IMR-90 (cell line): Measurements from ENCODE around the gene NDUFV3. TPM values are rescaled to one million over a fixed set of nuclear protein-coding genes. Genes with fewer than 3 reads are reported as not detected.

ENCODE experiments used
- ATAC-seq: fragments of 200-7000 bp; cut with Tn5 transposase; 2 replicates; pipeline ENCODE4 v1.9.1; 2020; ENCODE audit warnings: low read depth, mild to moderate bottlenecking, moderate library complexity
- BruUV-seq: library from RNA; stranded (reverse); fragments of 400-500 nt; replicated peaks from 2 replicates; lab custom pipeline; 2021; lab: Mats Ljungman, UMichigan
- CTCF ChIA-PET: fragments of 300-600 bp; formaldehyde crosslinking; extraction: SDS; loops from one replicate; lab custom pipeline; 2021; ENCODE audit warnings: antibody characterized with exemption; lab: Yijun Ruan, JAX
- POLR2A ChIA-PET: fragments of 300-600 bp; sonication (Branson Sonifier 250); formaldehyde crosslinking; loops from one replicate; lab custom pipeline; 2022; ENCODE audit warnings: antibody characterized with exemption; ENCODE audit not compliant: unreplicated experiment; lab: Charles Lee
- DNase-seq: peaks from one replicate; pipeline ENCODE4 v3.0.0; 2013
- H2AFZ ChIP-seq: replicated peaks from 2 replicates; pipeline ENCODE3; 2013; ENCODE audit warnings: low read length, mild to moderate bottlenecking; ENCODE audit not compliant: poor library complexity
- H2AK5ac ChIP-seq: 2 replicates; pipeline ENCODE4 v1.6.1; 2013; ENCODE audit warnings: low read depth, low read length, inconsistent platforms
- H2AK9ac ChIP-seq: replicated peaks from 2 replicates; pipeline ENCODE3; 2013; ENCODE audit warnings: mild to moderate bottlenecking, low read depth, low read length, moderate library complexity; ENCODE audit not compliant: poor library complexity
- H2BK120ac ChIP-seq: 2 replicates; pipeline ENCODE4 v1.6.1; 2013; ENCODE audit warnings: low read depth, low read length, inconsistent platforms
- H2BK15ac ChIP-seq: 3 replicates; pipeline ENCODE4 v1.6.1; 2013; ENCODE audit warnings: low read depth, low read length, inconsistent platforms
- H2BK20ac ChIP-seq: 2 replicates; pipeline ENCODE4 v1.6.1; 2013; ENCODE audit warnings: low read depth, mild to moderate bottlenecking, inconsistent platforms, low read length, moderate library complexity
- H2BK5ac ChIP-seq: 2 replicates; pipeline ENCODE4 v1.6.1; 2013; ENCODE audit warnings: mild to moderate bottlenecking, low read depth, low read length, inconsistent platforms; ENCODE audit not compliant: poor library complexity, severe bottlenecking
- H3K14ac ChIP-seq: replicated peaks from 2 replicates; pipeline ENCODE4 v1.6.1; 2013; ENCODE audit warnings: low read depth, low read length, inconsistent platforms
- H3K18ac ChIP-seq: 2 replicates; pipeline ENCODE4 v1.6.1; 2013; ENCODE audit warnings: low read depth, low read length, control low read depth
- H3K23ac ChIP-seq: 2 replicates; pipeline ENCODE4 v1.6.1; 2013; ENCODE audit warnings: low read depth, low read length, inconsistent platforms
- H3K27ac ChIP-seq: 2 replicates; pipeline ENCODE4 v1.5.1; 2013; ENCODE audit warnings: mild to moderate bottlenecking, control low read depth, low read length; ENCODE audit not compliant: insufficient read depth
- H3K27me3 ChIP-seq: 2 replicates; pipeline ENCODE4 v1.6.1; 2013; ENCODE audit warnings: low read length; ENCODE audit not compliant: control insufficient read depth, insufficient read depth
- H3K36me3 ChIP-seq: 2 replicates; pipeline ENCODE4 v1.6.1; 2013; ENCODE audit warnings: low read length, mixed read lengths; ENCODE audit not compliant: control insufficient read depth, insufficient read depth
- H3K4ac ChIP-seq: 2 replicates; pipeline ENCODE4 v1.6.1; 2013; ENCODE audit warnings: low read depth, low read length, inconsistent platforms
- H3K4me1 ChIP-seq: 2 replicates; pipeline ENCODE4 v1.6.1; 2013; ENCODE audit warnings: low read length, mixed read lengths; ENCODE audit not compliant: control insufficient read depth, insufficient read depth
- H3K4me2 ChIP-seq: 2 replicates; pipeline ENCODE4 v1.6.1; 2013; ENCODE audit warnings: low read depth, mild to moderate bottlenecking, control low read depth, low read length, moderate library complexity
- H3K4me3 ChIP-seq: 2 replicates; pipeline ENCODE4 v1.5.1; 2013; ENCODE audit warnings: low read depth, mild to moderate bottlenecking, control low read depth, low read length, moderate library complexity; ENCODE audit not compliant: insufficient read depth
- H3K56ac ChIP-seq: 2 replicates; pipeline ENCODE4 v1.6.1; 2013; ENCODE audit warnings: low read length, inconsistent platforms; ENCODE audit not compliant: insufficient read depth; ENCODE audit errors: extremely low read depth
- H3K79me1 ChIP-seq, 2 experiments: 2 replicates each; pipeline ENCODE4 v1.6.1; 2013; ENCODE audit warnings: low read length in 2 of 2, inconsistent platforms in 1 of 2, low read depth in 1 of 2
- H3K9ac ChIP-seq: 2 replicates; pipeline ENCODE4 v1.6.1; 2013; ENCODE audit warnings: low read depth, low read length, control low read depth
- H3K9me1 ChIP-seq: 2 replicates; pipeline ENCODE4 v1.6.1; 2013; ENCODE audit warnings: low read length, inconsistent platforms; ENCODE audit not compliant: insufficient read depth
- H3K9me3 ChIP-seq: 2 replicates; pipeline ENCODE4 v1.6.1; 2013; ENCODE audit warnings: low read length; ENCODE audit not compliant: control insufficient read depth, insufficient read depth
- H4K20me1 ChIP-seq: 2 replicates; pipeline ENCODE4 v1.6.1; 2013; ENCODE audit warnings: low read length, inconsistent platforms; ENCODE audit not compliant: insufficient read depth
- H4K5ac ChIP-seq: 2 replicates; pipeline ENCODE4 v1.6.1; 2013; ENCODE audit warnings: mild to moderate bottlenecking, low read depth, low read length, control low read depth
- H4K8ac ChIP-seq, 2 experiments: 2 replicates each; pipeline ENCODE4 v1.6.1; 2013; ENCODE audit warnings: low read depth in 2 of 2, low read length in 2 of 2, control low read depth in 1 of 2, inconsistent platforms in 1 of 2
- H4K91ac ChIP-seq: 2 replicates; pipeline ENCODE4 v1.6.1; 2013; ENCODE audit warnings: low read depth, low read length, inconsistent platforms; ENCODE audit not compliant: insufficient read depth
- BHLHE40 ChIP-seq: fragments of 150-350 bp; IDR thresholded peaks from 2 replicates; pipeline ENCODE4 v1.6.1; 2016; ENCODE audit warnings: mild to moderate bottlenecking, low read depth, low read length
- CEBPB ChIP-seq: IDR thresholded peaks from 2 replicates; pipeline ENCODE4 v1.6.1; 2012; ENCODE audit warnings: low read depth, low read length, improper control_type of control experiment
- CHD1 ChIP-seq: IDR thresholded peaks from 2 replicates; pipeline ENCODE4 v1.6.1; 2012; ENCODE audit warnings: low read depth, low read length, improper control_type of control experiment
- ELK1 ChIP-seq: fragments of 150-350 bp; IDR thresholded peaks from 2 replicates; pipeline ENCODE4 v1.6.1; 2016; ENCODE audit warnings: low read depth, mild to moderate bottlenecking, low read length, moderate library complexity, borderline replicate concordance
- FOS ChIP-seq: fragments of 150-350 bp; IDR thresholded peaks from 2 replicates; pipeline ENCODE4 v1.6.1; 2016; ENCODE audit warnings: low read depth, low read length
- MAFK ChIP-seq: IDR thresholded peaks from 2 replicates; pipeline ENCODE4 v1.6.1; 2012; ENCODE audit warnings: low read depth, low read length, improper control_type of control experiment
- MAZ ChIP-seq: IDR thresholded peaks from 2 replicates; pipeline ENCODE4 v1.6.1; 2012; ENCODE audit warnings: low read depth, mild to moderate bottlenecking, low read length, improper control_type of control experiment, moderate library complexity, borderline replicate concordance
- MXI1 ChIP-seq: IDR thresholded peaks from 2 replicates; pipeline ENCODE4 v1.6.1; 2012; ENCODE audit warnings: low read depth, mild to moderate bottlenecking, low read length, moderate library complexity, borderline replicate concordance
- POLR2A ChIP-seq: IDR thresholded peaks from 2 replicates; pipeline ENCODE4 v1.6.1; 2012; ENCODE audit warnings: mild to moderate bottlenecking, low read depth, low read length
- RAD21 ChIP-seq: IDR thresholded peaks from 2 replicates; pipeline ENCODE4 v1.6.1; 2012; ENCODE audit warnings: low read length, improper control_type of control experiment
- RCOR1 ChIP-seq: IDR thresholded peaks from 2 replicates; pipeline ENCODE4 v1.6.1; 2012; ENCODE audit warnings: mild to moderate bottlenecking, low read length, improper control_type of control experiment; ENCODE audit not compliant: insufficient replicate concordance
- RFX5 ChIP-seq: IDR thresholded peaks from 2 replicates; pipeline ENCODE4 v1.8.0; 2012; ENCODE audit warnings: low read depth, mild to moderate bottlenecking, low read length, moderate library complexity
- SMC3 ChIP-seq: fragments of 150-350 bp; IDR thresholded peaks from 2 replicates; pipeline ENCODE4 v1.6.1; 2016; ENCODE audit warnings: low read depth, mild to moderate bottlenecking, antibody characterized with exemption, low read length, moderate library complexity
- WGBS, 2 experiments: methylation state at CpG; one replicate each; pipeline versions ENCODE4 v1.1.5 to v1.1.7; 2013; ENCODE audit warnings: missing lambda C conversion rate in 2 of 2; ENCODE audit not compliant: insufficient read length in 1 of 2; ENCODE audit errors: extremely low coverage in 2 of 2; 5-methylcytosine and 5-hydroxymethylcytosine counted together
- dilution Hi-C: fragments of 300-500 bp; cut with HindIII; formaldehyde crosslinking; loops from one replicate; pipeline ENCODE4 v1.14.3; 2018; ENCODE audit warnings: low sequenced_read_pairs; ENCODE audit not compliant: unreplicated experiment
- in situ Hi-C: fragments of 300-500 bp; cut with MboI; formaldehyde crosslinking; loops from 3 replicates; pipeline ENCODE4 v1.14.3; 2019; ENCODE audit warnings: low sequenced_read_pairs, inconsistent platforms, mixed read lengths
- intact Hi-C: fragments of 100-400 bp; cut with micrococcal nuclease; formaldehyde crosslinking; loops from 2 replicates; pipeline ENCODE4 v1.10.0; 2022
- polyA plus RNA-seq, 3 experiments: library from polyadenylated mRNA; depleted of rRNA; stranded (reverse); fragments of >200 nt; gene quantifications; 2 replicates each; pipeline ENCODE4 v1.2.3, GENCODE V29; 2012; ENCODE audit warnings: low replicate concordance in 1 of 3
- total RNA-seq: library from RNA; depleted of rRNA; stranded (reverse); fragments of >200 nt; gene quantifications from 2 replicates; pipeline ENCODE4 v1.2.3, GENCODE V29; 2012
- TF ChIP-seq, protein P1 (sequence below): fragments of 150-350 bp; IDR thresholded peaks from 2 replicates; pipeline ENCODE4 v1.6.1; 2017; ENCODE audit warnings: mild to moderate bottlenecking, antibody characterized with exemption, low read length, low read depth
- TF ChIP-seq, protein P2 (sequence below): conservative IDR thresholded peaks from 2 replicates; pipeline ENCODE4 v1.5.1; 2012; ENCODE audit warnings: mild to moderate bottlenecking, low read depth, low read length, improper control_type of control experiment

The NDUFV3 gene
- total and polyA plus RNA-seq, 2 of the 4 experiments (the other 2 are of a cell fraction): 38.5 to 55.6 TPM

GRCh38 chr21:42854246-42855010 lies 38.7 kb upstream of the NDUFV3 start:
- Histone ChIP-seq H3K27ac (no peak overlapping the region), H3K79me1 (peaks cover 4 to 10% of the 10 kb centered on the region in 2 experiments; a peak in 2 of 4 replicates), H3K9ac (no peak overlapping the region), H3K23ac (no peak overlapping the region), H3K9me3 (no peaks in the 10 kb centered on the region), H3K18ac (no peak overlapping the region), H3K4ac (no peak overlapping the region), H3K36me3 (peaks cover 70% of the 10 kb centered on the region), H4K20me1 (peaks cover 10% of the 10 kb centered on the region), H3K4me2 (no peak overlapping the region), H2AK9ac (no peak overlapping the region), H3K4me3 (no peak overlapping the region), H3K27me3 (no peaks in the 10 kb centered on the region), H3K56ac (no peak overlapping the region), H4K8ac (no peak overlapping the region), H2AK5ac (no peak overlapping the region), H3K9me1 (no peaks in the 10 kb centered on the region), H3K14ac (no peak overlapping the region), H2BK5ac (no peak overlapping the region), H2BK15ac (no peak overlapping the region), H2BK20ac (no peak overlapping the region), H2BK120ac (no peak overlapping the region), H4K91ac (no peak overlapping the region), H2AFZ (no peak overlapping the region), H4K5ac (no peak overlapping the region), H3K4me1 (no peaks in the 10 kb centered on the region)
- CTCF ChIA-PET: no interaction called here
- DNase-seq (no peak), ATAC-seq (no peak)
- 89% methylated on average over 13 of the region's 28 CpGs; no CpG with 5 or more reads in 1 of the 2 experiments for WGBS, 2 experiments
- intact Hi-C loops (no loop called here), in situ Hi-C loops (loop anchor here (25.0 kb wide), 1 partner anchor 92 kb away; no protein-coding TSS in a partner anchor), dilution Hi-C loops (no loop called here)
- no TSS peak for BruUV-seq
- POLR2A ChIA-PET: no interaction called here
- TF ChIP-seq, protein P1, sequence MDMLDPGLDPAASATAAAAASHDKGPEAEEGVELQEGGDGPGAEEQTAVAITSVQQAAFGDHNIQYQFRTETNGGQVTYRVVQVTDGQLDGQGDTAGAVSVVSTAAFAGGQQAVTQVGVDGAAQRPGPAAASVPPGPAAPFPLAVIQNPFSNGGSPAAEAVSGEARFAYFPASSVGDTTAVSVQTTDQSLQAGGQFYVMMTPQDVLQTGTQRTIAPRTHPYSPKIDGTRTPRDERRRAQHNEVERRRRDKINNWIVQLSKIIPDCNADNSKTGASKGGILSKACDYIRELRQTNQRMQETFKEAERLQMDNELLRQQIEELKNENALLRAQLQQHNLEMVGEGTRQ: no peak
- no peak for TF ChIP-seq FOS
- TF ChIP-seq MAFK: no peak
- TF ChIP-seq ELK1: no peak
- no peak for TF ChIP-seq RCOR1
- TF ChIP-seq RAD21: no peak
- TF ChIP-seq, protein P2, sequence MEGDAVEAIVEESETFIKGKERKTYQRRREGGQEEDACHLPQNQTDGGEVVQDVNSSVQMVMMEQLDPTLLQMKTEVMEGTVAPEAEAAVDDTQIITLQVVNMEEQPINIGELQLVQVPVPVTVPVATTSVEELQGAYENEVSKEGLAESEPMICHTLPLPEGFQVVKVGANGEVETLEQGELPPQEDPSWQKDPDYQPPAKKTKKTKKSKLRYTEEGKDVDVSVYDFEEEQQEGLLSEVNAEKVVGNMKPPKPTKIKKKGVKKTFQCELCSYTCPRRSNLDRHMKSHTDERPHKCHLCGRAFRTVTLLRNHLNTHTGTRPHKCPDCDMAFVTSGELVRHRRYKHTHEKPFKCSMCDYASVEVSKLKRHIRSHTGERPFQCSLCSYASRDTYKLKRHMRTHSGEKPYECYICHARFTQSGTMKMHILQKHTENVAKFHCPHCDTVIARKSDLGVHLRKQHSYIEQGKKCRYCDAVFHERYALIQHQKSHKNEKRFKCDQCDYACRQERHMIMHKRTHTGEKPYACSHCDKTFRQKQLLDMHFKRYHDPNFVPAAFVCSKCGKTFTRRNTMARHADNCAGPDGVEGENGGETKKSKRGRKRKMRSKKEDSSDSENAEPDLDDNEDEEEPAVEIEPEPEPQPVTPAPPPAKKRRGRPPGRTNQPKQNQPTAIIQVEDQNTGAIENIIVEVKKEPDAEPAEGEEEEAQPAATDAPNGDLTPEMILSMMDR: no peak
- no peak for TF ChIP-seq BHLHE40
- no peak for TF ChIP-seq MAZ
- no peak for TF ChIP-seq CHD1
- TF ChIP-seq CEBPB: no peak
- no peak for TF ChIP-seq RFX5
- no peak for TF ChIP-seq MXI1
- TF ChIP-seq POLR2A: no peak
- no peak for TF ChIP-seq SMC3
